Urothelium cell line (cell line): ENCODE results near the gene YIPF7.
A peak's percentile ranks its signal among the peaks of the same experiment; 100 is the strongest.

Experiments
- DNase-seq: peaks from one replicate; pipeline ENCODE4 v3.0.0; 2011; ENCODE audit warnings: low spot score, mixed read lengths
- FAIRE-seq: peaks from 2 replicates; lab custom pipeline; 2011; peaks lifted over from hg19 to GRCh38; lab: Jason Lieb, UNC

The YIPF7 gene

DNA sequence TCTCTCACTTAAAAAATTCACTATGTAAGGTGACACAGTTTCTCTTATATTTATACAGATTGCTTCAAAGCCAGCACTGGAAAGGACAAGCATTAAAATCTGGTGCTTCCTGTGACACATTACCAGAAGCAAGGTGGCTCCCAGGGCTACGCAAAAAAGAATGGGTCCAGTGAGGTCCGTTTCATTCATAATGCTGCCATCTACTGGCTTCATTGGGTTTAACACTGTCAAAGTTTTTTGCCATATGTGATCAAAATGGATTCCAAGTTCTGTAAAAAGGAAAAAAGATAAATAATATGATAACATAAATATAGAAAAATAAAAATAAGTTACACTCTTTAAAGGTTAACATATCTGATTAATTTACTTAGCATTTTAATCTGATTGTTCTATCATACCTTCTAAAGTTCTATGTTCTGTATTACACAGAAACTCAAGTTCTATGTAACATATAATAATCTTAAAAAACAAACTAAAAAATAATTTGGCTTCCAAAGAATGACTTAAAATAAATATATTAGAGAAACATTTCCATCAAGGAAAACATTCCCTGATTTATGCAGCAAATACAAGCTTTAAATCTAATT, 22.1 kb downstream of the YIPF7 start:
- FAIRE-seq (peak; percentile 44), DNase-seq (peak; percentile 58)

- DNase-seq (no peak), FAIRE-seq (no peak)
Measured at GRCh38 chr4:44623676-44624075, 27.7 kb downstream of the YIPF7 start.

- FAIRE-seq (no peak), DNase-seq (no peak)
Measured at GRCh38 chr4:44616621-44617020, 34.8 kb downstream of the YIPF7 start.

- DNase-seq (no peak), FAIRE-seq (no peak)
Measured at GRCh38 chr4:44583393-44583792, 68.0 kb downstream of the YIPF7 start.

GRCh38 chr4:44580231-44580630, 71.2 kb downstream of the YIPF7 start:
- DNase-seq = no peak
- no peak for FAIRE-seq

DNA sequence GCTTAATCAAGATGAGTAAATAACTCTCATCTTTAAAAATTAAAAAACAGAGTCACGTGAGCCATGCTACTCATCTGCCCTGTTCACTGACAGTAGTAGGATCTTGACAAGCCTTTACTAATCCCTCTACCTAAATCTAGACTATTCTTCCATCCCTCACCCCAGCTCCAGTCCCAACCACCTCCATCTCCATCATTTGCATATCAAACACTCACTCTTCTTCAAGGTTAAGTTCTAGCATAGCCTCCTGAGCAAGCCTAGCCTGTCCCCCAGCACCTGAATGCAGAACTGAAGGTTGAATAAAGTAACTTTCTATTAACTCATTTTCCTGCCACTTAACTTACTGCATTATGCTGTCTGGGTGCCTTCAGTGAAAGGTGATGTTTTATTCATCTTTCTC, 72.5 kb downstream of the YIPF7 start:
- FAIRE-seq (no peak), DNase-seq (no peak)
